Stimulated activated CD8-positive, alpha-beta memory T cell treated with anti-CD3 and anti-CD28 coated beads, Interleukin-12 subunit alpha, Interleukin-12 subunit beta, amount 100 ng/mL, for 1 hour (primary cell): ENCODE data around the gene NOXRED1.
A peak's percentile ranks its signal among the peaks of the same experiment; 100 is the strongest.
"Not testable (repeated sequence)": the region's sequence is repeated elsewhere in the genome, so short reads cannot be mapped to it uniquely, and the experiment has no call there.

Experiments used
- DNase-seq: peaks from one replicate; pipeline ENCODE4 v3.0.0-alpha.2; 2020; ENCODE audit warnings: low read depth

The NOXRED1 gene

GRCh38 chr14:77423423-77423822 lies at the start of gene NOXRED1:
Gene NOXRED1 (minus strand): TSS chr14:77423523. CDS start chr14:77422889, 634 bp downstream.
- no peak for DNase-seq

GRCh38 chr14:77470224-77470870 lies 47.0 kb upstream of the NOXRED1 start:
- DNase-seq: no peak

- DNase-seq: no peak
These were observed 46.2 kb upstream of the NOXRED1 start for GRCh38 chr14:77469539-77469938.

- no peak for DNase-seq
These were observed 45.8 kb upstream of the NOXRED1 start for GRCh38 chr14:77469067-77469505.

GRCh38 chr14:77467801-77468200 lies 44.5 kb upstream of the NOXRED1 start:
- DNase-seq: no peak

GRCh38 chr14:77459072-77459723 lies 35.9 kb upstream of the NOXRED1 start:
- DNase-seq: peak; percentile 40

- peak; percentile 4 for DNase-seq
These were observed 35.1 kb upstream of the NOXRED1 start for GRCh38 chr14:77458249-77458950.

GRCh38 chr14:77457522-77458248 lies 34.4 kb upstream of the NOXRED1 start, which contains the start of the genes AHSA1 and VIPAS39:
Gene AHSA1 (plus strand): TSS chr14:77458093. CDS start chr14:77458190, 97 bp downstream.
Gene VIPAS39 (minus strand): TSS chr14:77457601. CDS start chr14:77454102, 3,499 bp downstream.
- DNase-seq: peak; percentile 89

GRCh38 chr14:77457115-77457521 lies 33.8 kb upstream of the NOXRED1 start:
- no peak for DNase-seq

GRCh38 chr14:77455966-77456640 lies 32.8 kb upstream of the NOXRED1 start:
- no peak for DNase-seq

GRCh38 chr14:77442196-77442595 lies 18.9 kb upstream of the NOXRED1 start:
- no peak for DNase-seq

GRCh38 chr14:77439861-77440260 lies 16.5 kb upstream of the NOXRED1 start:
- DNase-seq: no peak

GRCh38 chr14:77438596-77438995 lies 15.3 kb upstream of the NOXRED1 start:
- DNase-seq: no peak

GRCh38 chr14:77436042-77436441 lies 12.7 kb upstream of the NOXRED1 start:
- DNase-seq: no peak

- no peak for DNase-seq
These were observed 3.1 kb upstream of the NOXRED1 start for GRCh38 chr14:77426396-77426795.

- DNase-seq: no peak
These were observed 1.5 kb upstream of the NOXRED1 start for GRCh38 chr14:77424862-77425261.

- DNase-seq: no peak
These were observed 2.1 kb downstream of the NOXRED1 start for GRCh38 chr14:77421201-77421600.

- no peak for DNase-seq
These were observed 6.5 kb downstream of the NOXRED1 start for GRCh38 chr14:77416836-77417235.

- not testable (repeated sequence) for DNase-seq
These were observed 7.2 kb downstream of the NOXRED1 start for GRCh38 chr14:77416098-77416497.

GRCh38 chr14:77415403-77416030 lies 7.8 kb downstream of the NOXRED1 start:
- not testable (repeated sequence) for DNase-seq

- DNase-seq: no peak
These were observed 14.2 kb downstream of the NOXRED1 start for GRCh38 chr14:77409131-77409533.
